22Rv1 (cell line): ENCODE data around the gene NRROS.

ENCODE experiments used
- H3K27ac ChIP-seq: fragments of 450-650 bp; 2 replicates; pipeline ENCODE4 v1.5.1; 2017
- CTCF ChIP-seq: fragments of 450-650 bp; IDR thresholded peaks from 2 replicates; pipeline ENCODE4 v1.5.1; 2017; ENCODE audit warnings: mild to moderate bottlenecking
- ZFX ChIP-seq: fragments of 450-650 bp; IDR thresholded peaks from 2 replicates; pipeline ENCODE4 v1.6.1; 2017; ENCODE audit warnings: antibody characterized with exemption, borderline replicate concordance

Gene NRROS

GRCh38 chr3:196700801-196701200 lies 61.3 kb downstream of the NRROS start:
- no peak for TF ChIP-seq ZFX
- no peak for TF ChIP-seq CTCF
- H3K27ac ChIP-seq: no peak overlapping the region

GRCh38 chr3:196706327-196706726 lies 66.8 kb downstream of the NRROS start:
- no peak overlapping the region for H3K27ac ChIP-seq
- TF ChIP-seq CTCF (no peak), ZFX (no peak)

DNA sequence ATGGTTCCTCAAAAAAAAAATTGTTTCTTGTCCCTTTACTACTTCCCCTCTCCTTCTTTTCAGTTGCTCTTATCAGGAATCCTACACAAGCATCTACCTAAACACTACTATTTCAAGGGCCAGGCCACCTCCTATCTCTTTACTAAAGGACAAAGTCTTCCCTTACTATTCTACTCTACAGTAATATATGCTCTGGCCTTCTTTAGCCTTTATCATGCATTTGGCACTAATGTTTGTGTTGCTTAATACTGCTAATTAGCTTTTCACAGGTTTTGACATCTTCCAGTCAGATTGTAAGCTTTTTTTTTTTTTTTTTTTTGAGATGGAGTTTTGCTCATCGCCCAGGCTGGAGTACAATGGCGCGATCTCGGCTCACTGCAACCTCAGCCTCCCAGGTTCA lies 67.2 kb downstream of the NRROS start:
- H3K27ac ChIP-seq: no peak overlapping the region
- TF ChIP-seq ZFX (no peak), CTCF (no peak)

GRCh38 chr3:196707566-196707965 lies 68.1 kb downstream of the NRROS start:
- TF ChIP-seq ZFX (no peak), CTCF (no peak)
- H3K27ac ChIP-seq: no peak overlapping the region

GRCh38 chr3:196708467-196708866 lies 69.0 kb downstream of the NRROS start:
- no peak overlapping the region for H3K27ac ChIP-seq
- TF ChIP-seq CTCF (no peak), ZFX (no peak)
